BLaER1 treated with 17β-estradiol and CSF1 and Interleukin-3, amounts not matched to agents 10 nM and 100 nM (cell line): ENCODE data around the gene MGRN1.

ENCODE experiments used
- H3K27ac ChIP-seq, 11 experiments: shearing (Covaris generic); formaldehyde crosslinking; 2 replicates each; pipeline ENCODE4 v1.8.1; 2022
- H3K27me3 ChIP-seq, 11 experiments: shearing (Covaris generic); formaldehyde crosslinking; 2 replicates each; pipeline ENCODE4 v1.8.1; 2022
- H3K36me3 ChIP-seq, 11 experiments: shearing (Covaris generic); formaldehyde crosslinking; 2 replicates each; pipeline ENCODE4 v1.8.1; 2022
- H3K4me1 ChIP-seq, 10 experiments: shearing (Covaris generic); formaldehyde crosslinking; 2 replicates each; pipeline ENCODE4 v1.8.1; 2022
- H3K4me2 ChIP-seq, 11 experiments: shearing (Covaris generic); formaldehyde crosslinking; 2 replicates each; pipeline ENCODE4 v1.8.1; 2022
- H3K4me3 ChIP-seq, 10 experiments: shearing (Covaris generic); formaldehyde crosslinking; 2 replicates each; pipeline ENCODE4 v1.8.1; 2022
- H3K9ac ChIP-seq, 11 experiments: shearing (Covaris generic); formaldehyde crosslinking; 2 replicates each; pipeline ENCODE4 v1.8.1; 2022
- H3K9me3 ChIP-seq, 11 experiments: shearing (Covaris generic); formaldehyde crosslinking; replicated peaks in 1 of 11; 2 replicates each; pipeline ENCODE4 v1.8.1; 2022
- H4K20me1 ChIP-seq, 11 experiments: shearing (Covaris generic); formaldehyde crosslinking; 2 replicates each; pipeline ENCODE4 v1.8.1; 2022
- Cebpa-rat ChIP-seq, 11 experiments: shearing (Covaris generic); IDR thresholded peaks; 2 replicates each; pipeline ENCODE4 v1.8.1; 2022

MGRN1 gene

GRCh38 chr16:4684763-4685162 is 60.1 kb downstream of the MGRN1 start:
- TF ChIP-seq Cebpa-rat (IDR thresholded peaks at IDR 0.05) = no peak
- H3K36me3 ChIP-seq = peaks cover 73 to 100% (median 87%) of the 10 kb centered on the region in 11 experiments
- no peaks in the 10 kb centered on the region for H3K9me3 ChIP-seq
- H3K27me3 ChIP-seq = no peaks in the 10 kb centered on the region
- H3K27ac ChIP-seq = peak overlapping the region in 4 of 11 experiments; percentile 2 to 91 (median 32); a peak in 2 of 22 replicates
- no peak overlapping the region for H3K4me3 ChIP-seq
- H4K20me1 ChIP-seq = peaks cover 3 to 100% (median 68%) of the 10 kb centered on the region in 11 experiments; a peak in 18 of 22 replicates
- H3K4me1 ChIP-seq = peaks cover 25 to 76% (median 54%) of the 10 kb centered on the region in 10 experiments
- peak overlapping the region in 1 of 11 experiments; percentile 29; a peak in 1 of 22 replicates for H3K9ac ChIP-seq
- H3K4me2 ChIP-seq = peak overlapping the region in 2 of 11 experiments; percentile 5 to 7; a peak in 2 of 22 replicates

DNA sequence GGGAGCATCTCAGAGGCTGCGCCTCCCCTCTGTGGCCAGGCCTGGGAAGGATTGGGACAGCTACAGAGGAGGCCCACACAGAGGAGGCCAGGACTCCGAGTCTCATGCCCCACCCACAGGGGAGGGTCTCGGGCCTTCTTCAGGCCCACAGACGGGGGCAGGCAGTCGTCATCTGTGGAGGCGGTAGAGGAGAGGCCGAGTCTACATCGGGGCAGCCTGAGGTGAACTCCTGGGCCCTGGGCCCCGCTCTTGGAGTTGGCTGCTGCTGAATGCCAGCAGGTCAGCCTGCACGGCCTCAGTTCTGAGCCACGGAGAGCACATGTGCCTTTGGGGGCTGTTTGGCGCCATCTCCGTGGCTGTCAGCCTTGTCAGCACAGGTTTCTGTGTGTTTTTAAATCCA is 60.7 kb downstream of the MGRN1 start:
- H3K27ac ChIP-seq = peak overlapping the region in 3 of 11 experiments; percentile 17 to 91 (median 47); a peak in 4 of 22 replicates
- H3K9ac ChIP-seq = no peak overlapping the region
- TF ChIP-seq Cebpa-rat (IDR thresholded peaks at IDR 0.05) = no peak
- peaks cover 69 to 100% (median 85%) of the 10 kb centered on the region in 11 experiments for H3K36me3 ChIP-seq
- no peaks in the 10 kb centered on the region for H3K27me3 ChIP-seq
- H3K9me3 ChIP-seq = no peaks in the 10 kb centered on the region
- H3K4me3 ChIP-seq = no peak overlapping the region
- H3K4me2 ChIP-seq = peak overlapping the region in 1 of 11 experiments; percentile 7; a peak in 1 of 22 replicates
- H4K20me1 ChIP-seq = peaks cover 0 to 100% (median 71%) of the 10 kb centered on the region in 11 experiments; a peak in 18 of 22 replicates
- H3K4me1 ChIP-seq = peaks cover 30 to 81% (median 59%) of the 10 kb centered on the region in 10 experiments

- no peaks in the 10 kb centered on the region for H3K9me3 ChIP-seq
- H3K27me3 ChIP-seq = no peaks in the 10 kb centered on the region
- H3K27ac ChIP-seq = peak overlapping the region in 3 of 11 experiments; percentile 9 to 91 (median 47); a peak in 4 of 22 replicates
- no peak for TF ChIP-seq Cebpa-rat (IDR thresholded peaks at IDR 0.05)
- 0 out of 22 replicates have a peak overlapping the region, but pooled peaks of 1 of the 11 experiments have one; percentile 14 for H3K9ac ChIP-seq
- peaks cover 63 to 94% (median 79%) of the 10 kb centered on the region in 11 experiments for H3K36me3 ChIP-seq
- H3K4me2 ChIP-seq = peak overlapping the region in 1 of 11 experiments; percentile 99; a peak in 3 of 22 replicates
- no peak overlapping the region for H3K4me3 ChIP-seq
- peaks cover 0 to 97% (median 69%) of the 10 kb centered on the region in 11 experiments; a peak in 18 of 22 replicates for H4K20me1 ChIP-seq
- H3K4me1 ChIP-seq = peaks cover 34 to 87% (median 64%) of the 10 kb centered on the region in 10 experiments
These were observed 61.3 kb downstream of the MGRN1 start for GRCh38 chr16:4685776-4686496.

DNA sequence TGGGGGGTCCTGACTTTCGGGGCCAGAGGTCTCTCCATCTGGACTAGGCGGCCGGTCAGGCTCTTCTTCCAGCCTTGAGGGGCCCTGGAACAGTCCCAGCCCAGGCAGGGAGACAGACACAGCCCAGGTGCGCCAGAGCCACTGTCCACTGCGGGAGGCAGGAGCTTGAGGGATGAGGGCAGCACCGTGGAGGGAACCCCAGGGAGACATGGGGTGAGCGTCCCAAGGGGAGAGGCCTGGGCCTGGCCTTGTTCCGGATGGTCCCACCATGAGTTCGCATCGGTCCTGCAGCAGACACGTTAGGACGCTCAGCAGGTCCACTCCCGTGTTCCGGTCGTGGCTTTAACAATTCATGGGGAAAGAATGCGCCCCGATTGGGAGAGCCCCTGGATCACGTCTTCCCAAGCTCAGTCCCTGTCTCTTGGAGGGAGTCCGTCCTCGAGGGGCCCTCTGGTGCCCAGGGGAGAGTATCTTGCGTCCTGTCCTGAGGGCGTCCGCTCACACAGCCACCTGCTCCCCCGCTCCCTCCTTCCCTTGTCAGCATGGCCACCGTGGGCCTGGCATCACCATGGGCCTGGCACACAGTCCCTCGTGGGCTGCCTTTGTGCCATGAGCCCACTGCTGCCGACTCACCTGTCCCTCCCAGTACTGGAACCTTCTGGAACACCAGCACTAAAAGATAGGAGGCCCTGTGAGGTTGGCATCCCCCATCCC is 62.0 kb downstream of the MGRN1 start:
- no peaks in the 10 kb centered on the region for H3K27me3 ChIP-seq
- H3K9me3 ChIP-seq = no peaks in the 10 kb centered on the region
- H3K4me1 ChIP-seq = peaks cover 41 to 94% (median 71%) of the 10 kb centered on the region in 10 experiments
- peak overlapping the region in 2 of 11 experiments; percentile 14 to 81; a peak in 1 of 22 replicates for H3K9ac ChIP-seq
- TF ChIP-seq Cebpa-rat (IDR thresholded peaks at IDR 0.05) = no peak
- peaks cover 0 to 97% (median 62%) of the 10 kb centered on the region in 11 experiments; a peak in 18 of 22 replicates for H4K20me1 ChIP-seq
- peaks cover 56 to 87% (median 72%) of the 10 kb centered on the region in 11 experiments for H3K36me3 ChIP-seq
- no peak overlapping the region for H3K4me3 ChIP-seq
- H3K4me2 ChIP-seq = peak overlapping the region in 9 of 11 experiments; percentile 10 to 100 (median 97); a peak in 14 of 22 replicates
- H3K27ac ChIP-seq = peak overlapping the region in 3 of 11 experiments; percentile 9 to 91 (median 38); a peak in 4 of 22 replicates

GRCh38 chr16:4687416-4687815 is 62.8 kb downstream of the MGRN1 start:
- Histone ChIP-seq H3K36me3 (peaks cover 48 to 79% (median 64%) of the 10 kb centered on the region in 11 experiments), H3K27me3 (no peaks in the 10 kb centered on the region), H3K9me3 (no peaks in the 10 kb centered on the region), H3K4me1 (peaks cover 49 to 95% (median 77%) of the 10 kb centered on the region in 10 experiments), H4K20me1 (peaks cover 0 to 97% (median 55%) of the 10 kb centered on the region in 11 experiments; a peak in 18 of 22 replicates), H3K27ac (peak overlapping the region in 4 of 11 experiments; percentile 79 to 91 (median 84); a peak in 5 of 22 replicates), H3K9ac (peak overlapping the region in 8 of 11 experiments; percentile 10 to 81 (median 70); a peak in 10 of 22 replicates), H3K4me2 (peak overlapping the region; percentile 82 to 100 (median 97); a peak in 21 of 22 replicates), H3K4me3 (no peak overlapping the region)
- no peak for TF ChIP-seq Cebpa-rat (IDR thresholded peaks at IDR 0.05)

GRCh38 chr16:4687946-4688673 is 63.5 kb downstream of the MGRN1 start:
- Histone ChIP-seq H3K36me3 (peaks cover 41 to 73% (median 57%) of the 10 kb centered on the region in 11 experiments), H3K27me3 (no peaks in the 10 kb centered on the region), H3K4me2 (peak overlapping the region; percentile 82 to 100 (median 97)), H3K4me1 (peaks cover 56 to 95% (median 83%) of the 10 kb centered on the region in 10 experiments), H3K27ac (peak overlapping the region in 9 of 11 experiments; percentile 4 to 91 (median 79); a peak in 17 of 22 replicates), H4K20me1 (peaks cover 0 to 96% (median 49%) of the 10 kb centered on the region in 11 experiments; a peak in 17 of 22 replicates), H3K9ac (peak overlapping the region; percentile 15 to 81 (median 65); a peak in 19 of 22 replicates), H3K9me3 (no peaks in the 10 kb centered on the region), H3K4me3 (peak overlapping the region in 5 of 10 experiments; percentile 17 to 52 (median 42); a peak in 7 of 20 replicates)
- TF ChIP-seq Cebpa-rat (IDR thresholded peaks at IDR 0.05) = no peak

DNA sequence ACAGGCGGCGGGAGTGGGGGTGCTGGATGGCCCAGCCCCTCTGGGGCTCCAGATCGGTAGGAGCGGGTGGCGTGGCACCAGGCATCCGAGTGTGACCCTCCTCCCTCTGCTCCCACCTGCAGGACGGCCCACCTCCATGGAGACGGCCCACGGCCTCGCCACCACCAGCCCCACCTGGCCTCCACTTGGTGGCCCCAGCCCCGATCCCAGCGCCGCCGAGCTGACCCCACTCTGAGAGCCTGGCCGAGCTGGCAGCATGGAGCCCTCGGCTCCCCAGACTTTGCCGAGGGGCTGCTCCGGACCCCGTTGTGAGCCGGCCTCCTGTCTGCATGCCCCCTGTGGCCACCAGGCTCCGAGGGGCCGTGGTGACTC is 64.0 kb downstream of the MGRN1 start:
- peak overlapping the region; percentile 15 to 81 (median 65); a peak in 19 of 22 replicates for H3K9ac ChIP-seq
- no peaks in the 10 kb centered on the region for H3K27me3 ChIP-seq
- peaks cover 0 to 92% (median 49%) of the 10 kb centered on the region in 11 experiments; a peak in 17 of 22 replicates for H4K20me1 ChIP-seq
- H3K4me2 ChIP-seq = peak overlapping the region; percentile 82 to 100 (median 97)
- no peak for TF ChIP-seq Cebpa-rat (IDR thresholded peaks at IDR 0.05)
- H3K4me1 ChIP-seq = peaks cover 57 to 92% (median 84%) of the 10 kb centered on the region in 10 experiments
- no peaks in the 10 kb centered on the region for H3K9me3 ChIP-seq
- peak overlapping the region in 5 of 10 experiments; percentile 17 to 52 (median 42); a peak in 8 of 20 replicates for H3K4me3 ChIP-seq
- peak overlapping the region in 9 of 11 experiments; percentile 4 to 91 (median 79); a peak in 17 of 22 replicates for H3K27ac ChIP-seq
- peaks cover 36 to 67% (median 52%) of the 10 kb centered on the region in 11 experiments for H3K36me3 ChIP-seq
